Raji (cell line): ENCODE data around the gene KIF3C.
A peak's percentile ranks its signal among the peaks of the same experiment; 100 is the strongest.

Source experiments
- POLR2A ChIP-seq: IDR thresholded peaks from 2 replicates; pipeline ENCODE4 v1.6.1; 2011; ENCODE audit warnings: low read depth, low read length, control low read depth; ENCODE audit not compliant: insufficient read depth

KIF3C gene

DNA sequence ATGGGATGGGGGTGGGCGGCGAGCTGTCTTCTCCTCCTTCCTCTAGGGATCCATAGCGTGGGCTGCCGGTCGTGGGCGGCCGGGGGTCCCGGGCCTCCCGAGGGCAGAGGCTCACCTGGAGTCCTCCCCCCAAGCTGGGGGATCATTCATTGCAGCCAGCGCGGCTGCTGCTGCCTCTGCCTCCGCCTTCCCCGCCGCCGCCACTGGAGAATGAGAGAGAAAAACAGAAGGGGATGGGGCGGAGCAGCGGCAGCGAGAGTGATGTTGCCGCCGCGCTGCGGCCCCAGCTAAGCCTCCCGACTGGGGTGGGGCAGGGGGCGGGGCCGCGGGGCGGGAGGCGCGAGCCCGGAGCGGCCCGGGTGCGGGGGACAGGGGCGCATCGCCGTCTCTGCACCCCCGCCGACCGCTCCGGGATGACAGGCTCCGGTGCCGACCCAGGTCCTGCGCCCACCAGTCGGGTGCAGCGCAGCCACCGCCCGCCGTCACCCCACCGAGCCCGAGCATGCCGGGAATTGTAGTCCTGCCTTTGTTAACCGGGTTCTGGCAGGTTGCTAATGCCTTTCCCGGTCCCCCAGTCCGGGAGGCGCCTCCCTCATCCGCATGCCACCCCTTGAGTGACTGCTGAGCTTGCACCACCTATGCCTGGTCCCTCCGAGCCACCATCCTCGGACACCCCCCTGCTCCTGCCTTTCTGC lies at the start of gene KIF3C:
Gene KIF3C, minus strand, starts transcription at position 225 of the 695 bp plus-strand sequence. CDS start 580 bp downstream, outside the sequence.
- 0 out of 2 replicates have a peak, but pooled peaks have one; percentile 23 for TF ChIP-seq POLR2A

DNA sequence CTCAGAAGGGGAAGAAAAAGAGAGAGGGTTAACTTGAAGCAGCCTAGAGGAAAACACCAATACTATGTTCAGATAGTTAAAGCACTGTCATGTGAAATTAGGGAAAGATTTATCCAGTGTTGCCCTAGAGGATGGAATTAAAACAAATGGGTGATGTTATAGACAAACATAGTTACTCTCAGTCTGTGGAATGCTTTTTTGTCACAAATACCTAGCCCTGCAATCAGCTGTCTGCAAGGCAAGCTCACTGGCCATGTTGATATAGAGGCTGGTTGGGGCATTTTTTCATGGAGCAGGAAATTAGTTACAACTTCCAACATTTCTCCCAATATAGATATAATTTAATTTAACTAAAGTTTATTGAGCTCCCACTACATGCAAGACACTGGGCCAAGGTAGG lies 43.2 kb upstream of the KIF3C start:
- TF ChIP-seq POLR2A, result no peak

DNA sequence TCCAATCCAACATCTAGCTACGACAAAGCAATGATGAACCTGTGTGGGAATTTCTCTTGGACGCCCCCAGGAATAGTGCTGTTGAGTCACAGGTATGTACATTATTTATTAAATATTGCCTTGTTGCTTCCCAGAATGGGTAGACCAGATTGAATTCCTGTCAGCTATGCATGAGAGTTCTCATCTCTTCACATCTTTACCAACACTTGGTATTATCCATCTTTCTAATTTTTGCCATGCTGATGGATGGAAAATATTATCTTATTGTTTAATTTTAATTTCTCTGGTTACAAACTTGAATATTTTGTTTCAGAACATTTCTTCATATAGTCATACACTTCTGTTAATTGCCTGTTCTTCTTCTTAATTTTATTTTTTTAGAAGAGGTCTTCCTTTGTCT lies 42.0 kb upstream of the KIF3C start:
- TF ChIP-seq POLR2A, result no peak

DNA sequence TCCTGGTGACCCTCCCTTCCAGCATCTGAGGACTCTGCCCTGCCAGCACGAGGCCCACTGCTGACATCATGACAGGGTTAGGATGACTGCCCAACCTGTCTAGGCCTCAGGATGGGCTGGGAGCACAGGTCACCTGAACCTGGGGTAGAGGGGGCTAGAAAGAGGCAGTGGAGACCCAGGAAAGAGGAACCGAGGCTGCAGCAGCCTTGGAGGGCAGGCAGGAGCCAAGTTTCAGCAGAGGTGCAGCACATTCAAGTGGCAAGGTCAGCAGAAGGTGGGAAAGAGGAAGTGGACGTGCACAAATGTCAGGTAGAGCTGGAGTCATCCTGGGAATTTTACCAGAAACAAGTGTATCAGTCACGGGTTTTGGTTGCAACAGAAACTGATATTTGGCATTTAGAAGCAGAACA lies 37.9 kb upstream of the KIF3C start:
- TF ChIP-seq POLR2A, result no peak

DNA sequence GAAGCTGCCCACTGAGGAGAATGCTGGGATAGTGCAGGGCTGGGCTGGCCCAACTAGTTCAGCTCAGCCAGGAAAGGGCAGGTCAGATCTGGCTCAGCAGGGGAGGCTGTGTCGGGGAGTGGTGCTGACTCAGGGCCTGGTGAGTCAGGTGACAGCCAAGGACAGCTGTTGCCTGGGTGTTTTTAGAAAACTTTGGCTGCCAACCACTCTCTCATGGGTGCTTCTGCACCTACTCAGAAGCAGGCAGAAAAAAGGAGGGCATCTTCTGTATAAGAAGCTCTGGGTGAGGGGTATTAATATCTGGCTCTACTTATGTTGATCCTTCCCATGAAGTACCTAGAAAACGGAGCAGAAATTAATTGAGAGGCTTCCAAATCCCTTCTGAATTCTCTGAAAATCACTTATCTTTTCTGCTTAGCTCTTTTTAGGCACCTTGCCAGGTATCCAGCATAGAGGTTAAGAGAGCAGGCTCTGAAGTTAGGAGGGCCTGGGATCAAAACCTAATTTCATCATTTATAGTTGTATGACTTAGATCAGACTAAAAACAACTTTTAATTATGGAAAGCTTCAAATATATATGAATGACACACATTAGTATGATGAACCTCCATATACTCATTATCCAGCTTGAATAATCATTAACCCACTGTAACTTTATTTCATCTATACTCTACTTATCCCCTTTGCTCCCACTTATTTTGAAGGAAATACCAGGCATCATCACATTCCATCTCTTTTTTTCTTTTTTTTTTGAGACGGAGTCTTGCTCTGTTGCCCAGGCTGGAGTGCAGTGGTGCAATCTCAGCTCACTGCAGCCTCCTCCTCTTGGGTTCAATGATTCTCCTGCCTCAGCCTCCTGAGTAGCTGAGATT lies 36.1 kb upstream of the KIF3C start:
- TF ChIP-seq POLR2A, result no peak

DNA sequence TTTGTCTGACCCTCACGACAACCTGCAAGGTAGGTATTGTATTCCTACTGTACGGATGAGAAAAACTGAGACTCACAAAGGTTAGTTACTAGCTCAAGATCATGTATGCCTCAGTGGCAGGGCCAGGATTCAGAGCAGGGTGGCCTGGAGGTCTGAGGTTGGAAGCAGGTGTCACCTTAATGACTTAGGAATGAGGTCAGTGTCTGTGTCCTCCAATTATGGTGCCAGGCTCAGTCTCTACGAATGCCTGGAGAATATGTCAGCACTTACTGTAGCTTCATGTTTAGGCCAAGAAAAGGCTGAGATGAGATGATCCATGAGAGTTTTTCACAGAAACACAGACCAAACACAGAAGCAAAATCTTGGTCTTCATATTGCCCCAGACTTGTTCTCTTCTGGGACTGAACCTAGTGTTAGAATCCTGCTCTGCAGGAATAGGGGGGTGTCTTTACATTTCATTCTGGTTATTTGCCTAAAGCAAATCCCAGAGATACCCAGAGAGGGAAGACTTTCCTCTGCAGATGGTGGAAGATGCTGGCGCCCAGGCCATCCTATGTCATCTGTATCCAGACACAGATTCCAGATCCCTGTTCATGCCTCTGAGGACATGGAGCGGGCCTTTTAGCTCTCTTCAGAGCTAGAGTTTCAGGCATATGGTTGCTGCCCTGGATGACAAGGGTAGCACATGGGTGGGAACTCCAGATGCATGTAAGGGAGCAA lies 35.3 kb upstream of the KIF3C start:
- TF ChIP-seq POLR2A, result no peak

DNA sequence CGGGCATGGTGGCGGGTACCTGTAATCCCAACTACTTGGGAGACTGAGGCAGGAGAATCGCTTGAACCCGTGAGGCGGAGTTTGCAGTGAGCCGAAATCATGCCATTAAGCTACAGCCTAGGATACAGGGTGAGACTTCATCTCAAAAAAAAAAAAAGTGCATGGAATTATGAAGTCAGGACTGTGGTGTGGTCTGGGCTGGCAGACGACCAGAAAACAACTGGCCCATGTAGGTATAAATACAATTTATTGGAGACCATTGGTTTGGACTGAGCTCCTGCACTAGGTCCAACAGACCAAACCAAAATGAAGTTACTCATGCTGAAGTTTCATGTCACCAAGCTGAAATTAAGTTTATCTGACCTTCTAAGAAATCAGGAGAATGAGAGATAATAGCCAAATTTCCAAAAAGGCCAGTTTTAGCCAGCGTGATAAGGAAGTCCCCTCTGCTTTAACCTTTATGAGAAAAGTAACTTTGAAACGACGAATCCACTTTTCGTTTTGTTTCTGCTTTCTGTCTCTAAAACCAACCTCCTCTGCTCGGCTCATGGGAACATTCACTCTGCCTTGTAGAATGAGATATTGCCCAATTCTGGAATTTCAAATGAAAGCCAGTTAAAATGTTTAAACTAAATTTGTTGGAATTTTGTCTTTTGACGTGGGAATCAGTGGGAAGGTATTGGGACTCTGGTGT lies 33.9 kb upstream of the KIF3C start:
- no peak for TF ChIP-seq POLR2A

DNA sequence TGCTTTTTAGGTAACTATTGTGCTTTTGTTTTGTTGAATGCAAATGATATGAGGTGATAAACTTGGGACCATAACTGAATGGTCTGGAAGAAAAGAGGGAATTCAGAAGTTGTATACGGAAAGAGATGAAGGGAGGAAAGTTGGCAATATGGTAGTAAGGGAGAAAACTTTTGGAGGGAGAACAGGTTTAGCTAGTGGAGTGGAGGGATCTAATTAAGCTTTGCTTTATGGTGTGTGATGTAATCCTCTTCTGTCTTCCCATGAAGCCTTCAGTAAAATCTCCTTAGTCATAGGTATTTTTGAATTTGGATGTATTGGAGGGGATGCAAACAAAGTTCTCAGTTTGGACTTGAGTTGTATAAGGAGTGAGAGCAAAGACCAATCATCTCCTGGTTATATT lies 31.4 kb upstream of the KIF3C start:
- no peak for TF ChIP-seq POLR2A

DNA sequence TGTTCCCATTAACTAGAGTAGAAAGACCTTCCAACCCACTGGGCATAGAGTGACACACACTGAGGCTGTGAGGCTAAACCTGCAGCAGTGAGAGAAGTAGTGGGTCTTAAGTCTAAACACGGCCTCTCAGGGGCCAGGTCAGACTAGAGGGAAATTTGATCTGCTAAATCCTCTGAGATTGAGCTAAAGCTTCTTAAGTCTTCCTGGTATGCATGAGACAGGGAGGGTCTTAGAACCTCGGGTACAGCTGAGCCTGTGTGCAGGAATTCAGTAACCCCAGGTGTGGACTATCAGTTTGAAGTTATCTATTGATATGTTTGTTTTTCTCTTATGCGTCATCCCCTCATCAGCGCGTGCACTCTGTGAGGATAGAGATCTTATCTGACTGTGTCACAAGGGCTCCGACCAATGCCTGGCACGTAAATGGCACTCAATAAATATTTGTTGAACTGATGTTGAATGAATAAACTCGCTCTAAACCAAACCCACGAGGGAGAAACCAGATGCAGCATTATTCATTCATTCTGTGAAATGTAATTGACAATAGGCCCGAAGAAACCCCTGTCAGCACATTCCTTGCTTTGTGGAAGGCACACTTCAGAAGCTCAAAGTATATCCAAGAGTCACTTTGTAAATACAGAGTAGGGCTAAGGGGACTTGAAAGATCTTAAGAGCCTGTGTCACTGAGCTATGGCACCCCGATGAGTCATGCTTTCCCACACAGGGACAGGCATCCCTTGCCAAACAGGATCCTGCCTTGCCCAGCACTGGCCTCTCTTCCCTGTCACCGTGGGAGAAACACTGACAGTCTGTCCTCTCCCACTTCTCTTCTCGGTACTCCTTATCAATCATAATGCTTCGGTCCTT lies 29.9 kb upstream of the KIF3C start:
- TF ChIP-seq POLR2A, result no peak

DNA sequence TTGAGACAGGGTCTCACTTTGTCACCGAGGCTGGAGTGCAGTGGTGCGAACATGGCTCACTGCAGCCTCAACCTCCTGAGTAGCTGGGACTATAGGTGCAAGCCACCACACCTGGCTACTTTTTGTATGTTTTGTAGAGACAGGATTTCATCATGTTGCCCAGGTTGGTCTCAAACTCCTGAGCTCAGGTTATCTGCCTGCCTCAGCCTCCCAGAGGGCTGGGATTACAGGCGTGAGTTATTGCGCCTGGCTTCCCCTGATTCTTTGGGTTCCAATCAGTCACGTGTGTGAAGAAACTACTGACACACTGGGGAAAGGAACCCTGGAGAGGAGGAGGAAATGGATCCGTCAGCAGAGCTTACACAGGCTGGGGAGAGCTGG lies 29.3 kb upstream of the KIF3C start:
- TF ChIP-seq POLR2A, result no peak

DNA sequence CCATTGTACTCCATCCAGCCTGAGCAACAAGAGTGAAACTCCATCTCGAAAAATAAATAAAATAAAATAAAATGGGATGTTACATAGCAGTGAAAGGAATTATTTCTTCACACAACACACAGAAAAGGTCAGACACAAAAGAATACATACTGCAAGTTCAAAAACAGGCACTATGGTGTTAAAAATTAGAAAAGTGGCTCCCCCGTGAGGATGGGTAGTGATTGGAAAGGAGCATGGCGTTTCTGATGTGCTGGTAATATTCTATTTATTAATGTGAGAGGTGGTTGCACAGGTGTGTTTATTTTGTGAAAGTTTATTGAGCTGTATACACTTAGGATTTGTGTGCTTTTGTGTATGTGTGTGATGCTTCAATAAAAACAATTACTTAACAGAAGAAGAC lies 28.6 kb upstream of the KIF3C start:
- no peak for TF ChIP-seq POLR2A

DNA sequence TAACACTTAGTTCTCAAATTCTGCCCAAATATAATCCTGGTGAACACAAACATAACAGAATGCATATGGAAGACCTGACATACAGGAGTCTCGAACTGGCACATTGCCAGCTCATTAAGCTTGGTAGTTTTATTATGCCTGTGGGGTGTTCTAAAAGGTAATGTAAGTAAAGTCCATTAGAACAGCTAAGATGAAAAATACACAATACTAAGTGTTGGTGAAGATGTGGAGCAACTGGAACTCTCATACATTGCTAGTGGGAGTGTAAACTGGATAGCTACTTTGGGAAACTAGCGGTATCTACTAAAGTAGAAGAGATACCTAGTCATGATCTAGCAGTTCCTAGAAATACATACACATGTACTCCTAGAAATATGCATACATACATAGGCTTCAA lies 27.3 kb upstream of the KIF3C start:
- TF ChIP-seq POLR2A, result no peak

DNA sequence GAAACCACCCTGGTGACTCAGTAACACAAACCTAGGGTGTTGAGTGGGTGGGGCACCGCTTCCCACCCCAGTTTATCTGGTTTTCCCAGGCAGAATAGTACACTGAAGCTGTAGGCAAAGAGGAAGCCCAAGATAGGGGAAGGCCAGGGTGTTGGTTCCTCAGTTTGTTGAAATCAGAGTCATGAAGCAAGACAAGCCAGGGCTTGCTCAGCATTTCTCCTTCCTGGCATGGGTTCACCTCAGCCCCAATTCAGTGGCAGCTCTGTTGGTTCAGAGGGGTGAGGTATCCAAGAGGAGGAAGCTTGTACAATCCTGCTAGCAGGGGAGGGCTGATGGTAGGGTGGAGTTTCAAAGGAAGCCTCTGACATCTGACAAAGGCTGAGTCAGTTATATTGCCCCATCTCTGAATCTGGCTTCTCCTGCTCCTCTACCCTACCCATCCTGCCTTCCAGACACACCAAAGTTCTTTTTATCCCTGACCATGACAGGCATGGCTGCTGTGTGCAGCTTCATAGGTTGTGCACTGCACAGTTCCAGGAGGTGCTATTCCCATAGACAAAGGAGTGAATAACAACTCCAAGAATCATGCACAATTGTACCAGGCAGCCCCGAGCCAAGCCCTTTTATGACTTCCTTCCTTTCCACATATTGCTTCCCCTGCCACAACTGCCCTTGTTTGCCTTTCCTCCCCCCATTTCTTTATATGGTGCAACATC lies 26.7 kb upstream of the KIF3C start:
- no peak for TF ChIP-seq POLR2A

DNA sequence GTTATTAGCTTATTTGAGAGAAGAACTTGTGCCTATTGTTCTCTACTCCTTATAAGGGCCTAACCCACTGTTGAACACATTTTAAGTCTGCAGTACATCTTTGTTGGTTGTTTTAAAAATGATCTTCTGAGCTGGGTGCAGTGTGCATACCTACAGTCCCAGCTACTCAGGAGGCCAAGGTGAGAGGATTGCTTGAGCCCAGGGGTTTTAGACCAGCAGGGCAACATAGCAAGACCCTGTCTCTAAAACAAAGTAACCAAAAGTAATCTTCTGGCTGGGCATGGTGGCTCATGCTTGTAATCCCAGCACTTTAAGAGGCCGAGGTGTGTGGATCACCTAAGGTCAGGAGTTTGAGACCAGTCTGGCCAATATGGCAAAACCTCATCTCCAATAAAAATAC lies 25.8 kb upstream of the KIF3C start:
- no peak for TF ChIP-seq POLR2A
